Stimulated activated CD4-positive, alpha-beta T cell treated with anti-CD3 and anti-CD28 coated beads, TNF-alpha, amount 100 ng/mL, for 4 hours (primary cell): ENCODE results near the gene PDE8B.
"Not testable (repeated sequence)": the region's sequence is repeated elsewhere in the genome, so short reads cannot be mapped to it uniquely, and the experiment has no call there.

Experiments
- DNase-seq, 3 experiments: peaks; one replicate each; pipeline ENCODE4 v3.0.0-alpha.2; 2020; ENCODE audit warnings: low read depth in 3 of 3

PDE8B gene

DNA sequence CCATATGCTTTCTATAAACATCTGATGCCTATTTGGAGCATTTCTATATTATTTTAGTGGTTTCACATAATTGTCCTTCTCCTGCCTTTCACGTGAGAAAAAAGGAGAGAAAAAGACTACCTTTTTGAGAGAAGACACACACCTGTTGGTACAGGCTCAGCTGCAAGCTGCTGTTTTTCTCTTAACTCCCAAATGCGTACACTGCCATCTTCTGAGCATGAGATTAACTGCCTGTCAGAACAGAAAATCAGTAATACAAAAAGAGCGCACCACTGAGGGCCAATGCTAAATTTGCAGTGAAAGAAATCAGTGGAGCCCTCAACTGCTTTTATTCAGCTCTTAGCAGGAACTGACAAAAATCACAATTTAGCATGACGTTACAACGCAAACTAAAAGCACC lies 226.7 kb downstream of the PDE8B start:
- DNase-seq = no peak

DNA sequence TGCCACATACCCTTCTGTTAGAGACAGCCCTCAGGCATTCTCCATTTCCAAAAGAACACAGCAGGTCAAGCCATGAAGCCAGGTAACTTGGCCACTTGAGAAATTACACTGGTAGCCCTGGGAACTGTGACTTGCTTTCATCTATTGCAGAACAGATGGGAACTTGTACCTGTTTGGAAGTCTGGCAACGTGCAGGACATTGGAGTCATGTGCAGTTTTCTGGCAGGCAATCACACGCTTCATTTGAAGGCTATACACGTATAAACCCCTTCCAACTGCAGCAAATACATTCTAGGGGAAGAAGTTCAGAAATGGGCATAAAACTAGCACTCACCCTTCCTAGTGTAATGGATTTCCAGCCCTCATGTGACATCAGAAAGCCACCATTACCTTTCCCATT lies 227.6 kb downstream of the PDE8B start:
- no peak for DNase-seq

GRCh38 chr5:77443670-77444069 lies 233.2 kb downstream of the PDE8B start:
- DNase-seq = no peak

DNA sequence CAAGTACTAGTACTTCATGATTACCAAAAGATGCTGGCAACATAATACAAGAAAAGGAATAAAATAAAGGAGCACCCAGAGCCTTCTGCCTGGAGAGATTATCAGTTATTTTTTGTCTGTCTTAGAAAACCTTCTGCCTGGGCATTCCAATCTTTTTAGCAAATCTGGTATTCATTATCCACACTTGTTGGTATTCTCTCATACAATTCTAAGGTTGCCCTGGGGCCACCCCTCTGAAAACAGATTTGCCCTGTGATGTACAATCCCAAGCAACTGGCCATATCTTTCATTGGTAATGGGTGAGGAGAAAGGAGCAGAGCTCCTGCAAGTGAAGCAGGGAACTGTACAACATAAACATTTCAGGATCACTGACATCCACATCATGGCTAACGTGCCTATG lies 233.9 kb downstream of the PDE8B start:
- DNase-seq = no peak

DNA sequence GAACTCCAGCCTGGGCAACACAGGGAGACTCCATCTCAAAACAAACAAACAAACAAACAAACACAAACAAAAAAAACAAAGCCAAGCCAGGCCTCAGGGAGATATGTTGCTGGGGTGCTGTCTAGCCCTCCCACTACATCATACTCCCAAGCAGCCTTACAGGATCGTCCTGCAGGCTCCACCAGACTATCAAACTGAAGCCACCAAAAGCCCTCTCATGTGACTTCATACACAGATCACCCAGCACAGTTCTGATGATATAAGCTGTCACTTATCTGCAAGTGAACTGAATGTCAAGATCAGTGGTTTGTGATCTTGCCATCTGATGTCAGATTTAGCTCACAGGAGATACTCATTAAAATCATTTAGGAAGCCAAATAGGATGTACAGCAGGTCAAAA lies 238.4 kb downstream of the PDE8B start:
- DNase-seq = no peak

GRCh38 chr5:77449277-77449676 lies 238.8 kb downstream of the PDE8B start:
- no peak for DNase-seq

- no peak for DNase-seq
Observed at GRCh38 chr5:77449981-77450380, 239.5 kb downstream of the PDE8B start.

- DNase-seq = no peak
Observed at GRCh38 chr5:77452351-77452750, 241.9 kb downstream of the PDE8B start.

- DNase-seq = no peak
Observed at GRCh38 chr5:77454123-77454522, 243.6 kb downstream of the PDE8B start.

GRCh38 chr5:77461287-77461686 lies 250.8 kb downstream of the PDE8B start:
- DNase-seq = no peak

- no peak for DNase-seq
Observed at GRCh38 chr5:77463905-77464304, 253.4 kb downstream of the PDE8B start.

DNA sequence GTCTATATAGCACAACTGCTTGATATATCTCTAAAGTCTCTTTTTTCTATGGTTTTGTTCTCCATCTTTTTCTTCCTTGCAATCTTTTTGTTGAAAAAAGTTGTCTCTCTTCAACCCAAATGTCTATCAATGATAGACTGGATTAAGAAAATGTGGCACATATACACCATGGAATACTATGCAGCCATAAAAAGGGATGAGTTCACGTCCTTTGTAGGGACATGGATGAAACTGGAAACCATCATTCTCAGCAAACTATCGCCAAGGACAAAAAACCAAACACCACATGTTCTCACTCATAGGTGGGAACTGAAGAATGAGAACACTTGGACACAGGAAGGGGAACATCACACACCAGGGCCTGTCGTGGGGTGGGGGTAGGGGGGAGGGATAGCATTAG lies 258.4 kb downstream of the PDE8B start:
- not testable (repeated sequence) for DNase-seq

- DNase-seq = not testable (repeated sequence)
Observed at GRCh38 chr5:77475041-77475440, 264.6 kb downstream of the PDE8B start.
